Caco-2 (cell line): Measurements from ENCODE around the gene ZFAND6. TPM values are rescaled to one million over a fixed set of nuclear protein-coding genes. Genes with fewer than 3 reads are reported as not detected.
A peak's percentile ranks its signal among the peaks of the same experiment; 100 is the strongest.

Experiments
- BruUV-seq: library from RNA; stranded (reverse); fragments of 400-500 nt; replicated peaks from 2 replicates; lab custom pipeline; 2021; lab: Mats Ljungman, UMichigan
- CTCF ChIA-PET: fragments of 300-600 bp; sonication (Branson Sonifier 250); formaldehyde crosslinking; loops from one replicate; lab custom pipeline; 2022; ENCODE audit warnings: antibody characterized with exemption; lab: Charles Lee
- POLR2A ChIA-PET: fragments of 300-600 bp; sonication (Branson Sonifier 250); formaldehyde crosslinking; loops from one replicate; lab custom pipeline; 2022; ENCODE audit warnings: antibody characterized with exemption; lab: Charles Lee
- DNase-seq, 2 experiments: peaks; one replicate each; pipeline versions ENCODE4 v3.0.0 to v3.0.0-alpha.2; 2020 to 2022
- H3K27me3 ChIP-seq: replicated peaks from 2 replicates; pipeline ENCODE4 v1.6.0; 2011; ENCODE audit warnings: low read length; ENCODE audit not compliant: control insufficient read depth, insufficient read depth
- H3K36me3 ChIP-seq: 2 replicates; pipeline ENCODE4 v1.5.1; 2011; ENCODE audit warnings: low read length; ENCODE audit not compliant: control insufficient read depth, insufficient read depth
- H3K4me1 ChIP-seq: fragments of 250-450 bp; sonication (Bioruptor Pico); 2 replicates; pipeline ENCODE4 v1.5.1; 2020; ENCODE audit warnings: mild to moderate bottlenecking
- H3K4me3 ChIP-seq: 2 replicates; pipeline ENCODE4 v1.5.1; 2011; ENCODE audit warnings: low read depth, mild to moderate bottlenecking, control low read depth, low read length
- H3K9me3 ChIP-seq: fragments of 250-450 bp; sonication (Bioruptor Pico); 2 replicates; pipeline ENCODE4 v1.5.1; 2020; ENCODE audit warnings: mild to moderate bottlenecking, moderate library complexity
- H3K27ac Mint-ChIP-seq: one replicate; pipeline ENCODE4 v1.8.0; 2022; ENCODE audit warnings: mixed read lengths; ENCODE audit not compliant: unreplicated experiment
- H3K27me3 Mint-ChIP-seq: one replicate; pipeline ENCODE4 v1.8.0; 2022; ENCODE audit warnings: mixed read lengths; ENCODE audit not compliant: insufficient read depth, unreplicated experiment
- H3K36me3 Mint-ChIP-seq: one replicate; pipeline ENCODE4 v1.8.0; 2022; ENCODE audit warnings: mild to moderate bottlenecking, mixed read lengths; ENCODE audit not compliant: insufficient read depth, unreplicated experiment
- H3K4me1 Mint-ChIP-seq: one replicate; pipeline ENCODE4 v1.8.0; 2022; ENCODE audit warnings: low read depth, mixed read lengths; ENCODE audit not compliant: unreplicated experiment
- H3K4me3 Mint-ChIP-seq: one replicate; pipeline ENCODE4 v1.8.0; 2022; ENCODE audit warnings: mild to moderate bottlenecking, moderate library complexity, mixed read lengths; ENCODE audit not compliant: unreplicated experiment
- H3K9me3 Mint-ChIP-seq: one replicate; pipeline ENCODE4 v1.8.0; 2022; ENCODE audit warnings: mixed read lengths; ENCODE audit not compliant: unreplicated experiment
- CTCF ChIP-seq, 2 experiments: fragments of 200-600 bp in 1 of 2; IDR thresholded peaks; 1 replicate in 1 of 2; 2 replicates in 1 of 2; pipeline versions ENCODE4 v1.5.1 to v1.8.0; 2011 to 2022; ENCODE audit warnings: antibody characterized with exemption in 1 of 2, control low read depth in 1 of 2, inconsistent platforms in 1 of 2, low read depth in 1 of 2, low read length in 1 of 2, mild to moderate bottlenecking in 1 of 2, moderate library complexity in 1 of 2; ENCODE audit not compliant: insufficient read depth in 1 of 2, severe bottlenecking in 1 of 2, unreplicated experiment in 1 of 2
- intact Hi-C: fragments of 100-400 bp; cut with micrococcal nuclease; formaldehyde crosslinking; loops from one replicate; pipeline ENCODE4 v1.10.0; 2022; ENCODE audit not compliant: unreplicated experiment
- total RNA-seq: library from RNA; stranded (reverse); gene quantifications from 2 replicates; pipeline ENCODE4 v1.2.3, GENCODE V29; 2022

The ZFAND6 gene
- total RNA-seq, 1 experiment from 2014 or later, result 40.5 TPM

- peaks cover 8% of the 10 kb centered on the region for H3K36me3 Mint-ChIP-seq
- Histone ChIP-seq H3K4me3 (peak overlapping the region; percentile 70), H3K36me3 (no peaks in the 10 kb centered on the region), H3K4me1 (peaks cover 16% of the 10 kb centered on the region; the same call in 1 of the 2 replicates), H3K27me3 (no peaks in the 10 kb centered on the region), H3K9me3 (no peaks in the 10 kb centered on the region)
- BruUV-seq, result no TSS peak
- ChIA-PET CTCF (no interaction called here), POLR2A (interaction anchor here (1.5 kb wide), 1 partner anchor 135 kb away, joined by 7 read pairs; no protein-coding TSS in a partner anchor)
- no peak overlapping the region for H3K27ac Mint-ChIP-seq
- intact Hi-C loops, result loop anchor here (2.0 kb wide), 1 partner anchor 115 kb away; no protein-coding TSS in a partner anchor
- H3K9me3 Mint-ChIP-seq, result no peaks in the 10 kb centered on the region
- H3K4me3 Mint-ChIP-seq, result peak overlapping the region; percentile 94
- TF ChIP-seq CTCF (IDR thresholded peaks at IDR 0.05; ENCODE audit: insufficient read depth in 1 of 2, low read depth in 1 of 2, low read length in 1 of 2, severe bottlenecking in 1 of 2, unreplicated experiment in 1 of 2), result no peak
- no peaks in the 10 kb centered on the region for H3K27me3 Mint-ChIP-seq
- H3K4me1 Mint-ChIP-seq, result peaks cover 24% of the 10 kb centered on the region
- no peak for DNase-seq
Observed at GRCh38 chr15:80058044-80058443, 1.4 kb upstream of the ZFAND6 start.

GRCh38 chr15:80059786-80060355 lies 395 bp downstream of the ZFAND6 start:
- intact Hi-C loops, result loop anchor here (1.0 to 2.0 kb wide), 5 partner anchors 30 to 163 kb away; partner anchors contain the start of genes FAH and MTHFS
- Histone ChIP-seq H3K4me1 (peaks cover 13% of the 10 kb centered on the region; the same call in 1 of the 2 replicates), H3K27me3 (no peaks in the 10 kb centered on the region), H3K9me3 (no peaks in the 10 kb centered on the region), H3K4me3 (peak overlapping the region; percentile 67), H3K36me3 (no peaks in the 10 kb centered on the region)
- Mint-ChIP-seq H3K4me3 (peak overlapping the region; percentile 94), H3K27ac (peak overlapping the region; percentile 81), H3K36me3 (peaks cover 8% of the 10 kb centered on the region), H3K9me3 (no peaks in the 10 kb centered on the region), H3K27me3 (no peaks in the 10 kb centered on the region), H3K4me1 (peaks cover 22% of the 10 kb centered on the region)
- no TSS peak for BruUV-seq
- ChIA-PET CTCF (interaction anchor here (0.5 to 1.3 kb wide), 3 partner anchors 113 to 186 kb away, joined by 3 to 4 read pairs (median 3); no protein-coding TSS in a partner anchor), POLR2A (interaction anchor here (2.1 kb wide), 1 partner anchor 12 kb away, joined by 14 read pairs; no protein-coding TSS in a partner anchor)
- DNase-seq, result peak; percentile 71 to 72
- TF ChIP-seq CTCF (IDR thresholded peaks at IDR 0.05; ENCODE audit: insufficient read depth in 1 of 2, low read depth in 1 of 2, low read length in 1 of 2, severe bottlenecking in 1 of 2, unreplicated experiment in 1 of 2), result no peak

- DNase-seq, result peak in 1 of 2 experiments; percentile 28
- CTCF ChIA-PET, result interaction anchor here (0.5 to 1.3 kb wide), 4 partner anchors 112 to 185 kb away, joined by 3 to 4 read pairs (median 3); no protein-coding TSS in a partner anchor
- TF ChIP-seq CTCF (IDR thresholded peaks at IDR 0.05; ENCODE audit: insufficient read depth in 1 of 2, low read depth in 1 of 2, low read length in 1 of 2, severe bottlenecking in 1 of 2, unreplicated experiment in 1 of 2), result no peak
Observed at GRCh38 chr15:80060356-80061006, 1.0 kb downstream of the ZFAND6 start.

More at GRCh38 chr15:80060356-80061006, 1.0 kb downstream of the ZFAND6 start:
- H3K27ac Mint-ChIP-seq, result peak overlapping the region; percentile 76
- Histone ChIP-seq H3K27me3 (no peaks in the 10 kb centered on the region), H3K4me3 (peak overlapping the region; percentile 67), H3K9me3 (no peaks in the 10 kb centered on the region), H3K4me1 (peaks cover 11% of the 10 kb centered on the region; the same call in 1 of the 2 replicates), H3K36me3 (no peaks in the 10 kb centered on the region)
- H3K27me3 Mint-ChIP-seq, result no peaks in the 10 kb centered on the region
- H3K9me3 Mint-ChIP-seq, result no peaks in the 10 kb centered on the region
- intact Hi-C loops, result loop anchor here (1.0 kb wide), 1 partner anchor 30 kb away; no protein-coding TSS in a partner anchor
- BruUV-seq, result no TSS peak
- H3K36me3 Mint-ChIP-seq, result peaks cover 8% of the 10 kb centered on the region
- peaks cover 17% of the 10 kb centered on the region for H3K4me1 Mint-ChIP-seq
- H3K4me3 Mint-ChIP-seq, result peak overlapping the region; percentile 75
- POLR2A ChIA-PET, result interaction anchor here (2.1 kb wide), 1 partner anchor 12 kb away, joined by 14 read pairs; no protein-coding TSS in a partner anchor
